SK-N-SH (cell line): ENCODE results near the gene ATP6V1C2.

Source experiments
- CTCF ChIP-seq: fragments of 200-600 bp; sonication (generic); IDR thresholded peaks from 2 replicates; pipeline ENCODE4 v1.6.1; 2017; ENCODE audit warnings: antibody characterized with exemption, mild to moderate bottlenecking, moderate library complexity
- GABPA ChIP-seq: IDR thresholded peaks from 2 replicates; pipeline ENCODE4 v1.4.0; 2012; ENCODE audit warnings: low read depth, mild to moderate bottlenecking
- POLR2AphosphoS5 ChIP-seq: IDR thresholded peaks from 2 replicates; pipeline ENCODE4 v1.6.1; 2012; ENCODE audit warnings: low read depth, low read length
- TAF1 ChIP-seq: IDR thresholded peaks from 2 replicates; pipeline ENCODE4 v1.6.1; 2012; ENCODE audit warnings: low read depth, mild to moderate bottlenecking, low read length, moderate library complexity, borderline replicate concordance

GRCh38 chr2:10777111-10777841, 55.8 kb downstream of the ATP6V1C2 start:
- no peak for TF ChIP-seq CTCF
- TF ChIP-seq GABPA = no peak
- TF ChIP-seq POLR2AphosphoS5 = no peak
- TF ChIP-seq TAF1 = no peak
